Dendritic cell treated with granulocyte-macrophage colony-stimulating factor and Interleukin-4, amounts not matched to agents 40 ng/mL and 50 ng/mL, for 4 days (primary cell): ENCODE results near the gene NGRN.
"Not testable (repeated sequence)": the region's sequence is repeated elsewhere in the genome, so short reads cannot be mapped to it uniquely, and the experiment has no call there.

ENCODE experiments used
- H3K27ac Mint-ChIP-seq: one replicate; pipeline ENCODE4 v1.8.0; 2022; ENCODE audit warnings: mild to moderate bottlenecking, mixed read lengths
- H3K27me3 Mint-ChIP-seq: one replicate; pipeline ENCODE4 v1.8.0; 2022; ENCODE audit warnings: mild to moderate bottlenecking, mixed read lengths
- H3K36me3 Mint-ChIP-seq: one replicate; pipeline ENCODE4 v1.8.0; 2022; ENCODE audit warnings: low read depth, mixed read lengths
- H3K4me1 Mint-ChIP-seq: one replicate; pipeline ENCODE4 v1.8.0; 2022; ENCODE audit warnings: low read depth, mixed read lengths
- H3K4me3 Mint-ChIP-seq: one replicate; pipeline ENCODE4 v1.8.0; 2022; ENCODE audit warnings: mild to moderate bottlenecking, moderate library complexity, mixed read lengths
- H3K9me3 Mint-ChIP-seq: one replicate; pipeline ENCODE4 v1.8.0; 2022; ENCODE audit warnings: mixed read lengths
- intact Hi-C: fragments of 100-400 bp; cut with micrococcal nuclease; formaldehyde crosslinking; loops from one replicate; pipeline ENCODE4 v1.15.0; 2022

NGRN gene

GRCh38 chr15:90281637-90282036 lies 16.2 kb downstream of the NGRN start:
- H3K9me3 Mint-ChIP-seq, intact Hi-C loops, H3K4me3 Mint-ChIP-seq, H3K27me3 Mint-ChIP-seq, H3K36me3 Mint-ChIP-seq, H3K4me1 Mint-ChIP-seq: not testable (repeated sequence)
- H3K27ac Mint-ChIP-seq: peak overlapping the region; percentile 69

GRCh38 chr15:90286678-90287077 lies 21.2 kb downstream of the NGRN start:
- no peaks in the 10 kb centered on the region for H3K9me3 Mint-ChIP-seq
- intact Hi-C loops: no loop called here
- no peaks in the 10 kb centered on the region for H3K36me3 Mint-ChIP-seq
- no peaks in the 10 kb centered on the region for H3K4me1 Mint-ChIP-seq
- no peaks in the 10 kb centered on the region for H3K27me3 Mint-ChIP-seq
- H3K4me3 Mint-ChIP-seq: no peak overlapping the region
- no peak overlapping the region for H3K27ac Mint-ChIP-seq

- H3K36me3 Mint-ChIP-seq: no peaks in the 10 kb centered on the region
- intact Hi-C loops: no loop called here
- no peaks in the 10 kb centered on the region for H3K4me1 Mint-ChIP-seq
- no peak overlapping the region for H3K4me3 Mint-ChIP-seq
- H3K27ac Mint-ChIP-seq: no peak overlapping the region
- no peaks in the 10 kb centered on the region for H3K27me3 Mint-ChIP-seq
- H3K9me3 Mint-ChIP-seq: no peaks in the 10 kb centered on the region
These were observed 21.6 kb downstream of the NGRN start for GRCh38 chr15:90287101-90287500.

- no peak overlapping the region for H3K27ac Mint-ChIP-seq
- H3K4me1 Mint-ChIP-seq: no peaks in the 10 kb centered on the region
- H3K27me3 Mint-ChIP-seq: no peaks in the 10 kb centered on the region
- intact Hi-C loops: no loop called here
- H3K9me3 Mint-ChIP-seq: no peaks in the 10 kb centered on the region
- no peaks in the 10 kb centered on the region for H3K36me3 Mint-ChIP-seq
- no peak overlapping the region for H3K4me3 Mint-ChIP-seq
These were observed 22.5 kb downstream of the NGRN start for GRCh38 chr15:90287946-90288345.

GRCh38 chr15:90291679-90292356 lies 26.3 kb downstream of the NGRN start:
- Mint-ChIP-seq H3K4me3 (no peak overlapping the region), H3K4me1 (peaks cover 8% of the 10 kb centered on the region), H3K9me3 (no peaks in the 10 kb centered on the region), H3K27me3 (peaks cover 11% of the 10 kb centered on the region), H3K27ac (no peak overlapping the region), H3K36me3 (no peaks in the 10 kb centered on the region)
- intact Hi-C loops: no loop called here

- H3K4me3 Mint-ChIP-seq, intact Hi-C loops, H3K27ac Mint-ChIP-seq: not testable (repeated sequence)
These were observed 27.8 kb downstream of the NGRN start for GRCh38 chr15:90293040-90293810.

GRCh38 chr15:90294159-90294558 lies 28.7 kb downstream of the NGRN start:
- Mint-ChIP-seq H3K36me3 (no peaks in the 10 kb centered on the region), H3K4me3 (no peak overlapping the region), H3K27me3 (peaks cover 11% of the 10 kb centered on the region), H3K27ac (no peak overlapping the region), H3K4me1 (peaks cover 8% of the 10 kb centered on the region), H3K9me3 (no peaks in the 10 kb centered on the region)
- intact Hi-C loops: no loop called here

More at GRCh38 chr15:90293040-90293810, 27.8 kb downstream of the NGRN start:
- H3K36me3 Mint-ChIP-seq, H3K4me1 Mint-ChIP-seq, H3K9me3 Mint-ChIP-seq: not testable (repeated sequence)
- peaks cover 11% of the 10 kb centered on the region for H3K27me3 Mint-ChIP-seq

- no peaks in the 10 kb centered on the region for H3K36me3 Mint-ChIP-seq
- H3K4me3 Mint-ChIP-seq: no peak overlapping the region
- H3K4me1 Mint-ChIP-seq: peaks cover 8% of the 10 kb centered on the region
- no peak overlapping the region for H3K27ac Mint-ChIP-seq
- H3K9me3 Mint-ChIP-seq: no peaks in the 10 kb centered on the region
- peaks cover 11% of the 10 kb centered on the region for H3K27me3 Mint-ChIP-seq
- intact Hi-C loops: no loop called here
These were observed 29.3 kb downstream of the NGRN start for GRCh38 chr15:90294601-90295269.

GRCh38 chr15:90295270-90295648 lies 29.8 kb downstream of the NGRN start:
- H3K27ac Mint-ChIP-seq: no peak overlapping the region
- intact Hi-C loops: no loop called here
- no peaks in the 10 kb centered on the region for H3K9me3 Mint-ChIP-seq
- no peaks in the 10 kb centered on the region for H3K36me3 Mint-ChIP-seq
- H3K27me3 Mint-ChIP-seq: peaks cover 11% of the 10 kb centered on the region
- peaks cover 8% of the 10 kb centered on the region for H3K4me1 Mint-ChIP-seq
- H3K4me3 Mint-ChIP-seq: no peak overlapping the region

GRCh38 chr15:90296316-90296884 lies 30.9 kb downstream of the NGRN start:
- H3K9me3 Mint-ChIP-seq, H3K36me3 Mint-ChIP-seq, intact Hi-C loops, H3K27ac Mint-ChIP-seq, H3K4me3 Mint-ChIP-seq: not testable (repeated sequence)
- Mint-ChIP-seq H3K27me3 (peaks cover 11% of the 10 kb centered on the region), H3K4me1 (peaks cover 13% of the 10 kb centered on the region)

- Mint-ChIP-seq H3K27me3 (peaks cover 11% of the 10 kb centered on the region), H3K4me3 (no peak overlapping the region), H3K9me3 (no peaks in the 10 kb centered on the region), H3K4me1 (peaks cover 17% of the 10 kb centered on the region), H3K36me3 (no peaks in the 10 kb centered on the region), H3K27ac (no peak overlapping the region)
- intact Hi-C loops: no loop called here
These were observed 31.5 kb downstream of the NGRN start for GRCh38 chr15:90297021-90297420.

GRCh38 chr15:90300541-90300940 lies 35.1 kb downstream of the NGRN start:
- no peak overlapping the region for H3K4me3 Mint-ChIP-seq
- no peaks in the 10 kb centered on the region for H3K36me3 Mint-ChIP-seq
- peaks cover 9% of the 10 kb centered on the region for H3K4me1 Mint-ChIP-seq
- intact Hi-C loops: no loop called here
- H3K27ac Mint-ChIP-seq: peak overlapping the region; percentile 25
- peaks cover under 1% of the 10 kb centered on the region for H3K27me3 Mint-ChIP-seq
- no peaks in the 10 kb centered on the region for H3K9me3 Mint-ChIP-seq

GRCh38 chr15:90300988-90301706 lies 35.7 kb downstream of the NGRN start:
- intact Hi-C loops: no loop called here
- H3K27ac Mint-ChIP-seq: peak overlapping the region; percentile 25
- H3K4me1 Mint-ChIP-seq: peaks cover 11% of the 10 kb centered on the region
- H3K9me3 Mint-ChIP-seq: no peaks in the 10 kb centered on the region
- H3K27me3 Mint-ChIP-seq: no peaks in the 10 kb centered on the region
- no peaks in the 10 kb centered on the region for H3K36me3 Mint-ChIP-seq
- H3K4me3 Mint-ChIP-seq: no peak overlapping the region
